ENCODE results near the gene SMIM45.

Gene SMIM45

GRCh38 chr22:41933411-41934177 lies 18.4 kb upstream of the SMIM45 start:
- peaks cover 81% of the 10 kb centered on the region for H3K4me1 ChIP-seq (ENCODE audit: control insufficient read depth, insufficient read depth, low read length)
- H3K4me2 ChIP-seq (ENCODE audit: control insufficient read depth, insufficient read depth) = peak overlapping the region; percentile 45; the same call in 1 of the 2 replicates
- no peaks in the 10 kb centered on the region for H3K9me3 ChIP-seq (replicated peaks; ENCODE audit: control insufficient read depth, insufficient read depth, low read length)
- peak overlapping the region; percentile 34 for H3K9ac ChIP-seq (ENCODE audit: control insufficient read depth, insufficient read depth, low read length)
- ChIA-PET RAD21 (ENCODE audit: unreplicated experiment) (interaction anchor here (8.6 kb wide), 1 partner anchor 9 kb away, joined by 408 read pairs; the partner anchor contains the start of gene TNFRSF13C), CTCF (interaction anchor here (0.8 to 8.3 kb wide), 4 partner anchors 9 to 237 kb away, joined by 3 to 234 read pairs (median 5); partner anchors contain the start of gene TNFRSF13C), SMC1A (ENCODE audit: uncharacterized antibody, unreplicated experiment) (interaction anchor here (1.1 to 11.9 kb wide), 5 partner anchors 9 to 71 kb away, joined by 3 to 321 read pairs (median 13); partner anchors contain the start of genes CENPM and TNFRSF13C), POLR2A (interaction anchor here (0.5 to 12.6 kb wide), 3 partner anchors 12 to 81 kb away, joined by 11 to 599 read pairs (median 145); partner anchors contain the start of genes CENPM, SHISA8, SMIM45 and TNFRSF13C)
- peak overlapping the region; percentile 84 for H3K27ac ChIP-seq (ENCODE audit: control insufficient read depth, insufficient read depth)
- ATAC-seq (no peak), DNase-seq (ENCODE audit: low read depth, low spot score) (no peak), FAIRE-seq (no peak)
- peak overlapping the region; percentile 20; the same call in 1 of the 2 replicates for H2AFZ ChIP-seq (ENCODE audit: control insufficient read depth, low read depth, low read length)
- no peaks in the 10 kb centered on the region for H4K20me1 ChIP-seq (ENCODE audit: control insufficient read depth, insufficient read depth)
- no peaks in the 10 kb centered on the region for H3K27me3 ChIP-seq (replicated peaks in 1 of 2; ENCODE audit: control insufficient read depth in 2 of 2, insufficient read depth in 2 of 2, low read length in 1 of 2)
- H3K4me3 ChIP-seq = no peak overlapping the region
- WGBS (ENCODE audit: insufficient coverage, insufficient replicate concordance, low lambda C conversion rate, missing lambda C conversion rate) = 48% methylated on average over 16 of the region's 16 CpGs
- H3K79me2 ChIP-seq (ENCODE audit: control insufficient read depth, insufficient read depth, low read length) = peaks cover 10% of the 10 kb centered on the region
- no TSS peak for BruUV-seq (replicated peaks)
- intact Hi-C loops (cut with micrococcal nuclease; ENCODE audit: unreplicated experiment) (no loop called here), in situ Hi-C loops (cut with MboI) (no loop called here)
- peaks cover 3 to 7% of the 10 kb centered on the region in 2 experiments; a peak in 3 of 4 replicates for H3K36me3 ChIP-seq (ENCODE audit: control insufficient read depth in 2 of 2, insufficient read depth in 2 of 2, low read length in 1 of 2)
- peak; percentile 84 for TF ChIP-seq MEF2B (IDR thresholded peaks at IDR 0.05; ENCODE audit: partially characterized antibody, poor library complexity, severe bottlenecking)
- TF ChIP-seq USF1 (IDR thresholded peaks at IDR 0.05; ENCODE audit: borderline replicate concordance, extremely low read length, insufficient read depth, low read depth, low read length) = no peak
- no peak for TF ChIP-seq CTCF (IDR thresholded peaks at IDR 0.05 in 2 of 3, conservative IDR thresholded peaks at IDR 0.05 in 1 of 3; ENCODE audit: control insufficient read depth in 2 of 3, extremely low read depth in 1 of 3, insufficient read depth in 1 of 3, low read depth in 3 of 3, low read length in 3 of 3)
- no peak for TF ChIP-seq BMI1 (IDR thresholded peaks at IDR 0.05; ENCODE audit: borderline replicate concordance)
- TF ChIP-seq POLR2A (IDR thresholded peaks at IDR 0.05; ENCODE audit: low read depth, low read length) = peak; percentile 47; the same call in 1 of the 2 replicates
- TF ChIP-seq ZZZ3 (IDR thresholded peaks at IDR 0.05; ENCODE audit: control insufficient read depth, insufficient read length, low read depth) = no peak
- peak; percentile 71; the same call in 1 of the 2 replicates for TF ChIP-seq SPI1 (IDR thresholded peaks at IDR 0.05; ENCODE audit: borderline replicate concordance, insufficient read depth, low read depth, low read length)
- peak; percentile 33; the same call in 1 of the 2 replicates for TF ChIP-seq IKZF1 (conservative IDR thresholded peaks at IDR 0.05)
- TF ChIP-seq EED (IDR thresholded peaks at IDR 0.05; ENCODE audit: low read depth) = peak; percentile 31; the same call in 1 of the 2 replicates
- no peak for TF ChIP-seq SKIL (IDR thresholded peaks at IDR 0.05; ENCODE audit: low read depth, poor library complexity, severe bottlenecking)
- no peak for TF ChIP-seq CREB1 (IDR thresholded peaks at IDR 0.05; ENCODE audit: low read depth)
- TF ChIP-seq NR2F1 (conservative IDR thresholded peaks at IDR 0.05) = peak; percentile 84
- no peak for TF ChIP-seq HCFC1 (IDR thresholded peaks at IDR 0.05; ENCODE audit: low read length)
- TF ChIP-seq SRF (IDR thresholded peaks at IDR 0.05; ENCODE audit: low read depth in 2 of 2, low read length in 2 of 2) = no peak
- TF ChIP-seq JUNB (IDR thresholded peaks at IDR 0.05) = no peak
- peak; percentile 19; the same call in 1 of the 2 replicates for TF ChIP-seq BACH1 (IDR thresholded peaks at IDR 0.05; ENCODE audit: borderline replicate concordance)
